HG03103 (cell line): Measurements from ENCODE around the gene TRAPPC14.

Experiments used
- ATAC-seq: cut with Tn5 transposase; IDR thresholded peaks from one replicate; pipeline ENCODE4 v1.9.1; 2021; ENCODE audit warnings: low read depth; ENCODE audit not compliant: unreplicated experiment

The TRAPPC14 gene

GRCh38 chr7:100175296-100175935, 16.9 kb upstream of the TRAPPC14 start:
- ATAC-seq, result no peak

GRCh38 chr7:100174582-100174981, 16.1 kb upstream of the TRAPPC14 start:
- ATAC-seq, result no peak

- no peak for ATAC-seq
Measured at GRCh38 chr7:100173806-100174495, 15.4 kb upstream of the TRAPPC14 start.

- ATAC-seq, result no peak
Measured at GRCh38 chr7:100171840-100172239, 13.3 kb upstream of the TRAPPC14 start.

DNA sequence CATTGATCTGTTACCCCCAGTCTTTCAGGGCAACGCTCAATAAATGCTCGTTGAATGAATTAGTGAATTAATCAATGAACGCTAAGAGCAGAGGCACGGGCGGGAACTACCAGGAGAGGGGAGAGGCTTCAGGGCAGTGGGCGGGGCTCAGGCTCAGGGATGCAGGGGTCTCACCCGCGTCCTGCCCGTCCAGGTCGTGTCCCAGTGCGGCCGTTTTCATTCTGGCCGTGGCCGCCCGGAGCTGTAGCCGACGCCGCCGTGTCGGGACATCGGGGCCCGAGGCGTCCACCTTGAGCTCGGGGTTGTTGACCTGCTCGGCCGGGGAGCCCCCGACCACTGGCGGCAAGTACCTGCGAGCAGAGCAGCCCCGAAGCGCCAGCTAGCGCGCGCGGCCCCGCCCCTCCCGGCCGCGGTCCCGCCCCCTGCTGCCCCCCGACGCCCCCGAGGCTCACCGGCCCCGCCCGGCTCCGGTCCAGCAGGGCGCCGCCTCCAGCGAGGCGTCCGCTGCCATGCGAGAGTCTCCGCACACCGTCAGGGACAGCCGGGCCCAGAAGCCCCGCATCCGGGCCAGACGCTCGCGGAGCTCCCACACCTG, 12.7 kb upstream of the TRAPPC14 start:
- ATAC-seq, result no peak

GRCh38 chr7:100170101-100170897, 11.8 kb upstream of the TRAPPC14 start:
- no peak for ATAC-seq

GRCh38 chr7:100169147-100169850, 10.8 kb upstream of the TRAPPC14 start:
- ATAC-seq, result no peak

GRCh38 chr7:100167912-100168323, 9.4 kb upstream of the TRAPPC14 start:
- ATAC-seq, result no peak

DNA sequence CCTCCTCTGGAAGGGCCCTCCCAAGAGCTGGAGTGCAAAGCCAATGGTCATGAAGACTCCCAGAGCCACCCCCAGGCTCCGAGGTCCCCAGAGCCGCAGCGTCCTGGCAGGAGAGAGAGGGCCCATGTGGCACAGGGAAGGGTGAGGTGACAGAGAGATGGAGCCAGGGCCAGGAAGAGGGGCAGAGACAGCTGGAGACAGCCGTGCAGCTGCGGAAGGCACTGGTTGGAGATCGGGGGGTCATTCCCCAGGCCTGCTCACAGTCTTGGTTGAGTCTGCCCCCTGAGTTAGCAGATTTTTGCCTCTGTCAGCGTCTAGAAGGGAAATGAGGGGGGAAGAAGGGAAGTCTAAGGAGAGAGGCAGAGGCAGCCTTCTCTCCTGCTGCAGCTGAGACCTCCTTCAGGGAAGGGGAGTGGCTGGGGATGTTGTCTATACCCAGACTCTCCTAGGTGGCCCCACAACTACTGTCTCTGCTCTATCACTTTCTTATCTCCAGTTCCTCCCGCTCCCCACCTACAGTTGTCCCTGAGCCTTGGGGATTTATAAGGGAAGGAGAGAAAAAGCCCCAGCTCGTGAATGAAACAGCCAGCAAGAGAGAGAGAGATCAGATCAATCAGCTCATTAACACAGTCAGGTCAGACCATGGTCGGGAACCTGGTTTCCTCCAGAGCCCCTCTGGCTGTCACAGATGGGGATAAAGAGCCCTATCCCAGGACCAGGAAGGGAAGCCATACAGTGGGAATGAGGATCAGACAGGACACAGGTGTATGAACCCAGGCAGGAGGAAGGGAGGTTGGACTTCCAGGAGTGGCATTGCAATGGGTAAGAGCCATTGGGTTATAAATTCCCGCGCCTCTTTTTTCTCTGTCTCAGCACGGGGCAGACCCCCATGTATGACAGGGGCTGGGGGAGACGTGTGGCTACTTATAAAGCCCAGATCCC, 8.7 kb upstream of the TRAPPC14 start:
- no peak for ATAC-seq

- no peak for ATAC-seq
Measured at GRCh38 chr7:100166317-100166940, 7.9 kb upstream of the TRAPPC14 start.

DNA sequence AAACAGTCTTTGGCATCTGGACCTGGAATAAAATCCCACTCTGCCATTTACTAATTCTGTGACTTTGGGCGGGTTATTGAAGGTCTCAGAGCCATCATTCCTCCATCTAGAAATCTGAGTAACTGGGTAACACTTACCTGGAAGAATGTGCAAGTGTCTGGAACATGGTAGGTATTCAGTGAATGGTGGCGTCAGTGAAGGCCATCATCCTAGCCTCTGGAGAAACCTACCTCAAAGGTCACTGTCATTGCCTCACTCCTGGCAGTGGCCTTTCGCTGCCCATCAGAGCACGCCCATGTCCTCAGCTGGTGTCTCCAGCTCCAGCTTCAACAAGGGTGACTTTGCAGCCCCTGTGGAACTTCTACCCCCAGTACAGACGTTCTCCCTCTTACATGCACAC, 5.3 kb upstream of the TRAPPC14 start:
- no peak for ATAC-seq

GRCh38 chr7:100163006-100163531, 4.5 kb upstream of the TRAPPC14 start:
- ATAC-seq, result no peak

DNA sequence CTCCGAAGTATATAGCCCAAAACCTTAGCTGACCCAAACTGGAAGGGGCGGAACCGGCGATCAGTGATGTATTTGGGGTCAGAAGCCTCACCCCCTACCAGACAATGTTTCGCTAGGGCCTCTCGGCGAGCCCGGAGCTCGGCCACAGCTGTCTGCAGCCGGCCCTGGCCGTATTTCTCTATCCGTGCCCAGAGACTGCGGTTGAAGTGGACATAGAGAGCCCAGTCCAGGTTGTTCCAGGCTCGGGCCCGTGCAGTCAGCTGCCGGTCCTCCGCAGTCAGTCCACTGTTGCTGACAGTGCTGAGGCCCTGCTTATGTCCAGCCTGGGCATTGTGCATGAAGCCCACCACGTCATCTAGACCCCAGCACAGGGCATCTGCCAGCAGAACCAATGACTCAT, 1.5 kb upstream of the TRAPPC14 start:
- no peak for ATAC-seq

GRCh38 chr7:100159099-100159623, 638 bp upstream of the TRAPPC14 start:
- ATAC-seq, result no peak

DNA sequence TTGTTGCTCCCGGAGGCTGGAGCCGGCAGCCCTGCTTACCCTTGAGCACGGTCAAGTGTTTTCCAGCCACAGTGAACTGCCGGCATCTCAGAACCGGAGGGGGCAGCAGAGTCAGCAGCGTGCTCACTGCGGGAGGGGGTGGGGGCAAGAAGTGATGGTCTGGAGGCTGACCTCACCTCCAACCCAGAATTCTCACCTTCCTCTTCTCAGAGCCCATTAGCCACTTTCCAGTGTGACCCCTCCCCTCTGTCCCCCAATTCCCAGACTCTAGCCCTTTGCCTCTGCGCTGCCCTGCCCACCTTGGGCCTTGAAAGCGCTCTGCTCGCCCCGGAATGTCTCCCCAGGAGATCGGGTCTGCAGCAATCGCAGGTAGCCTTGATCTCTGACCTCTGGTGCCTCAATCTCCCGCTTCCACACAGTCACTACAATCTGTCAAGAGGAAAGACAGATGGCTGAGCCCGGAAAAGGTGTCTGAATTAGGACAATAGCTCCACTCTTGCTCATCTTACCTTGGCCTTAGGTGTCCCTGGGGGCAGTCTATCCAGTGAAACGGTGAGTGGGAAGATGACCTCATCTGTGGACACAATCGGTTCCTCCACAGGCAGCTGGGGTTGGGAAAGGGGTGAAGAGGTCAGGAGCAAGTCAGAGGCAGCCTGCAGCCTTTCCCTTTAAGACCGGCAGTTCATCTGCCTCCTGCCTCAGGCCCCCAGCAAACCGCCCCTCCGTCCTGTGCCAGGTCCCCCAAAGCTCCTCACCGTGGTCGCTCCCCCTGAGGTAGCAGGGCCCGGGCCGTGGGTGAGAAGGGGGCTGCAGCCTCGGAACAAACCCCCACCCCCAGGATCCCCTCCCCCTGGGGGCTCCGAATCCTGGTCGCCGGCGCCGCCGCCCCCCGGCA, 942 bp downstream of the TRAPPC14 start:
- ATAC-seq, result no peak

DNA sequence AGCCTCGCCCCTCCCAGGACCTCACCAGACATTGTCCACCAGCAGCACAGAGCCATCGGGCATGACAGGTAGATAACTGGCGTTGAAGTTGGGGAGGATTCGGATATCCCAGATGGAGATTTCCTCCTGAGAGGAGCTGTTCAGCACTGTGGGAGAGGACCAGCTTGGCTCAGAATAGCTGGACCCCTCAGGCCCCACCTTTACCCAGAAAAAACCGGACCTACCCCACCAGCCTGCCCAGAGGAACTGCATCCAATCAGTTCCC, 1.5 kb downstream of the TRAPPC14 start:
- ATAC-seq, result no peak

DNA sequence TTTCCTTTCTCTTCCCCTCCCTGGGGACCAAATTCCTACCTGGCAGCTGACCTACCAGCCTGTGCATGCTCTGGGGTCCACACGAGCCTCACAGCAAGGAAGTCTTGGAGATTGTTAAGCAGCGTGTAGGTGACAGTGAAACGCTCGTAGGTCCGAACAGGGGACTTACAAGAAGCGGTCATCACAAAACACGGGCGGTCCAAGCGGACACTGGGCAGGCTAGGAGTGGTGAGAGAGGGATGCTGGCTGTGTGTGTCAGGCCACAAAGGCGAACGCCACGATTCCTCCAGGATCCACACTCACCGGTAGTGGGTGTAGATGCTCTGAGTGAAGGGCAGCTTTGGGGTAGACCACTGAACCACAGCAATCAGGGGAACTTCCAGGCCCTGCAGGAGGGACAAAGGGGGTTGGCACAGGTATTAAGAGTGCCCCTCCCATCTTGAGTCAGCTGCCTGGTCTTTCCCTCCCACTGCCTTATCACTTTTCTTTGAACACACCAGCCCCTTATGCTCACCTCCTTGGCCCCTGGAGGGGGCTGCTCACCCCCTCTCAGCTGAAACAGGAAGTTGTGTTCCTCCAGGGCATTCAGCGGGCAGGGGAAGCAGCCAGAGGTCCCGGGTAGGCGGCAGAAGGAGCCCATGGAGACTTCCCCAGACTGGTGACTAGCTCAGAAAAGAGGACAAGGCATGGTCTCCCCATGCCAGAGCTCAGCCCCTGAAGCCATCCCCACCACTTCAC, 2.0 kb downstream of the TRAPPC14 start:
- ATAC-seq, result no peak
